Progenitor cell of endocrine pancreas (in vitro differentiated cells): Measurements from ENCODE around the gene DCHS2. TPM values are rescaled to one million over a fixed set of nuclear protein-coding genes. Genes with fewer than 3 reads are reported as not detected.

Experiments
- DNase-seq: peaks from one replicate; pipeline ENCODE4 v3.0.0; 2021; ENCODE audit warnings: low spot score; ENCODE audit not compliant: unreplicated experiment
- H3K27ac Mint-ChIP-seq: 2 replicates; pipeline ENCODE4 v1.8.0; 2021; ENCODE audit warnings: mild to moderate bottlenecking, moderate library complexity, mixed read lengths
- H3K27me3 Mint-ChIP-seq: 2 replicates; pipeline ENCODE4 v1.8.0; 2021; ENCODE audit warnings: mixed read lengths
- H3K36me3 Mint-ChIP-seq: 2 replicates; pipeline ENCODE4 v1.8.0; 2022; ENCODE audit warnings: mixed read lengths; ENCODE audit not compliant: insufficient read depth
- H3K4me1 Mint-ChIP-seq: 2 replicates; pipeline ENCODE4 v1.8.0; 2021; ENCODE audit warnings: low read depth, mixed read lengths
- H3K4me3 Mint-ChIP-seq: 2 replicates; pipeline ENCODE4 v1.8.0; 2021; ENCODE audit warnings: low read depth, mild to moderate bottlenecking, moderate library complexity, mixed read lengths
- H3K9me3 Mint-ChIP-seq: 2 replicates; pipeline ENCODE4 v1.8.0; 2021; ENCODE audit warnings: low read depth, mixed read lengths
- total RNA-seq: library from RNA; stranded (reverse); gene quantifications from 2 replicates; pipeline ENCODE4 v1.2.1, GENCODE V29; 2021
- TF ChIP-seq, protein P1 (sequence below): fragments of 200-600 bp; sonication (generic); IDR thresholded peaks from one replicate; pipeline ENCODE4 v1.5.0; 2021; ENCODE audit warnings: antibody characterized with exemption, mild to moderate bottlenecking; ENCODE audit not compliant: unreplicated experiment

The DCHS2 gene
- total RNA-seq, 1 donor from 2014 or later: 0.43 TPM

- H3K27me3 Mint-ChIP-seq: no peaks in the 10 kb centered on the region
- H3K4me1 Mint-ChIP-seq: no peaks in the 10 kb centered on the region
Measured at GRCh38 chr4:154186888-154187287, 304.7 kb downstream of the DCHS2 start.

GRCh38 chr4:154186035-154186434, 305.6 kb downstream of the DCHS2 start:
- no peak overlapping the region for H3K4me3 Mint-ChIP-seq
- H3K4me1 Mint-ChIP-seq: no peaks in the 10 kb centered on the region
- TF ChIP-seq, protein P1, sequence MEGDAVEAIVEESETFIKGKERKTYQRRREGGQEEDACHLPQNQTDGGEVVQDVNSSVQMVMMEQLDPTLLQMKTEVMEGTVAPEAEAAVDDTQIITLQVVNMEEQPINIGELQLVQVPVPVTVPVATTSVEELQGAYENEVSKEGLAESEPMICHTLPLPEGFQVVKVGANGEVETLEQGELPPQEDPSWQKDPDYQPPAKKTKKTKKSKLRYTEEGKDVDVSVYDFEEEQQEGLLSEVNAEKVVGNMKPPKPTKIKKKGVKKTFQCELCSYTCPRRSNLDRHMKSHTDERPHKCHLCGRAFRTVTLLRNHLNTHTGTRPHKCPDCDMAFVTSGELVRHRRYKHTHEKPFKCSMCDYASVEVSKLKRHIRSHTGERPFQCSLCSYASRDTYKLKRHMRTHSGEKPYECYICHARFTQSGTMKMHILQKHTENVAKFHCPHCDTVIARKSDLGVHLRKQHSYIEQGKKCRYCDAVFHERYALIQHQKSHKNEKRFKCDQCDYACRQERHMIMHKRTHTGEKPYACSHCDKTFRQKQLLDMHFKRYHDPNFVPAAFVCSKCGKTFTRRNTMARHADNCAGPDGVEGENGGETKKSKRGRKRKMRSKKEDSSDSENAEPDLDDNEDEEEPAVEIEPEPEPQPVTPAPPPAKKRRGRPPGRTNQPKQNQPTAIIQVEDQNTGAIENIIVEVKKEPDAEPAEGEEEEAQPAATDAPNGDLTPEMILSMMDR: no peak
- H3K27me3 Mint-ChIP-seq: no peaks in the 10 kb centered on the region
- no peaks in the 10 kb centered on the region for H3K9me3 Mint-ChIP-seq
- DNase-seq: no peak
- H3K27ac Mint-ChIP-seq: no peak overlapping the region
- no peaks in the 10 kb centered on the region for H3K36me3 Mint-ChIP-seq

More at GRCh38 chr4:154186888-154187287, 304.7 kb downstream of the DCHS2 start:
- no peaks in the 10 kb centered on the region for H3K9me3 Mint-ChIP-seq
- TF ChIP-seq, protein P1: no peak
- H3K36me3 Mint-ChIP-seq: no peaks in the 10 kb centered on the region
- no peak overlapping the region for H3K27ac Mint-ChIP-seq
- H3K4me3 Mint-ChIP-seq: no peak overlapping the region
- DNase-seq: no peak

DNA sequence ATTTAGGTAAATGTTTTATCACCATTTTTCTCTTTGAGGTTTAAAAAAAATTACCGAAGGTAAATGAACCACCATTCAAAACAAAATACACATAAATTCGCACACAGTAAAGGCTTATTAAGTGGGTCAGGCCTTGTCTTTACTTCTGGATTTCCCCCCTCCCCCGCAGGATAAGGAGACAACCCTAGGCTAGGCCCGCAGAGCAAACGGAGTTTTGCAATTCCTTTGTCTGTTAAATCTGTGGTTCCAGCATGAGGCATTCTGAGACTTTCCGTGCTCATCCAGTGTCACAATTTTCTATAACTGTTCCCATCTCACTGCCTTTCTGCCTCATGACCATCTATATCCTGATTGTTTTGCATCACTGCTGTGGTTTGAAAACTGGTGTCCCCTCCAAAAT, 307.4 kb downstream of the DCHS2 start:
- no peaks in the 10 kb centered on the region for H3K27me3 Mint-ChIP-seq
- no peaks in the 10 kb centered on the region for H3K9me3 Mint-ChIP-seq
- no peaks in the 10 kb centered on the region for H3K36me3 Mint-ChIP-seq
- no peak overlapping the region for H3K27ac Mint-ChIP-seq
- H3K4me1 Mint-ChIP-seq: no peaks in the 10 kb centered on the region
- no peak overlapping the region for H3K4me3 Mint-ChIP-seq
- no peak for DNase-seq
- TF ChIP-seq, protein P1: no peak

DNA sequence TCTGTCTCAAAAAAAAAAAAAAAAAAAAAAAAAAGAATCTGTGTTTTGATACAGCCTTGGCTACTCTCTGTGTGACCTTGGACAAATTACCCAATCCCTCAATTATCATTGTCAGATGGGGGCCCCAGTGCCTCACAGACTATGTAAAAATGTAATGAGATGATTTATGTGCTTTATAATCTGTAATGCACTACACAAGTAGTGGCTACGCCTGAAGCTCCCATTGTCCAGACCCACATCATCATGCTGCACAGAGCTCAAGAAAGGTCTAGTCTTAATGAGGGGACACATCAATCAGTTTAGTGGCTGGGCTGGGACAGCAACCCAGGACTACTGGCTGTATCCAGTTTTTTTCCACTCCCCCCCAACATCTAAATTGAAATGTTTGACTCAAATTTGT, 308.3 kb downstream of the DCHS2 start:
- DNase-seq: no peak
- no peaks in the 10 kb centered on the region for H3K9me3 Mint-ChIP-seq
- no peaks in the 10 kb centered on the region for H3K4me1 Mint-ChIP-seq
- no peaks in the 10 kb centered on the region for H3K27me3 Mint-ChIP-seq
- TF ChIP-seq, protein P1: no peak
- H3K36me3 Mint-ChIP-seq: no peaks in the 10 kb centered on the region
- H3K4me3 Mint-ChIP-seq: no peak overlapping the region
- H3K27ac Mint-ChIP-seq: no peak overlapping the region

Other genes starting within 250 kb of the DCHS2 start
- gene PLRG1, start 58.6 kb upstream of the DCHS2 start, total RNA-seq: 96.3 and 102 TPM in 2 replicates
- 37.7 and 63.3 TPM in 2 replicates for gene FGB, start 71.2 kb upstream of the DCHS2 start, total RNA-seq
- gene FGA, start 98.9 kb upstream of the DCHS2 start, total RNA-seq: 13.5 and 18.2 TPM in 2 replicates
- 7.4 and 14.0 TPM in 2 replicates for gene FGG, start 120.9 kb upstream of the DCHS2 start, total RNA-seq